Activated T-cell treated with anti-CD3 and anti-CD28 coated beads for 4 hours (primary cell): ENCODE results near the gene ITPK1.

ENCODE experiments used
- DNase-seq: peaks from one replicate; pipeline ENCODE4 v3.0.0-alpha.2; 2020

The ITPK1 gene

GRCh38 chr14:93023802-93024434, 91.8 kb downstream of the ITPK1 start:
- DNase-seq, result no peak

GRCh38 chr14:93023039-93023438, 92.7 kb downstream of the ITPK1 start:
- DNase-seq, result no peak

DNA sequence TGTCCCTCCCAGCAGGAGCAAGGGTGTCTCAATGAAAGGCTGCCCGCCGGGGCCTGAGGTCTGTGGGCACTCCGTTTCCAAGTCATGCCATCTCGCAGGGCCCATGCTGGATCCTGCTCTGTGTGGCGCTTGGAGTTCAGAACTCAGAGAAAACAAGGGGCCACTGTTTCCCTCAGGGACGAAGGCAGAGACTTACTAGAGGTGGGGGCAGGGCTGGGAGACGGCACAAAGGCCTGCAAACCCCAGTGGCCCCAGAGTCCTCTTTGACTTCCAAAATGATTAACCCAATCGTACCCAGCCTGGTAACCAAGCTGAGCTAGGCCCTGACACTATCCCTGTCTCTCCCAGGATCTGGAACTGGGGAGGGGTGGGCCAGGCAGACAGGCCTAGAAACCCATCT, 95.8 kb downstream of the ITPK1 start:
- no peak for DNase-seq

DNA sequence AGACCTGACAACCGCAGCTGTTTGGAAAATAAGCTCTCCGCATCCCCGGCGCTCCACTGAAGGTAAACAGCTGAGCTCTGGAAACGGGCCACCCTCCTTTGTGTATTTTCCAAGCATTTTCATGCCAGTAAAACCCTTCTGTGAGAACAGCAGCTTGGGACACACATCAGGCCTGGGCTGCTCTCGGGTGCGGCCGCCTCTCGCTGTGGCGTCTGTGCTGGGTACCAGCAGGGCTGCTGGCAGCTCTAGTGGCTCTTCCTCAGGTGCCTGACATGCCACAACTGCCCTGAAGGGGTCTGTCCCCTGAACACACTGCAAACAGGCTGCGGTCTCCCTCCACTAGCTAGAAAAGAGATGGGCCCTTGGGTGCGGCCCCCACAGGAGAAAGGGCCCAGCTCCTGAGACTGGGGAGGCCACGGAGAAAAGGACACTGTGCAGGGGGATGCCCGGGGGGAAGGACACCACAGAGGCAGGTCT, 96.3 kb downstream of the ITPK1 start:
- no peak for DNase-seq

DNA sequence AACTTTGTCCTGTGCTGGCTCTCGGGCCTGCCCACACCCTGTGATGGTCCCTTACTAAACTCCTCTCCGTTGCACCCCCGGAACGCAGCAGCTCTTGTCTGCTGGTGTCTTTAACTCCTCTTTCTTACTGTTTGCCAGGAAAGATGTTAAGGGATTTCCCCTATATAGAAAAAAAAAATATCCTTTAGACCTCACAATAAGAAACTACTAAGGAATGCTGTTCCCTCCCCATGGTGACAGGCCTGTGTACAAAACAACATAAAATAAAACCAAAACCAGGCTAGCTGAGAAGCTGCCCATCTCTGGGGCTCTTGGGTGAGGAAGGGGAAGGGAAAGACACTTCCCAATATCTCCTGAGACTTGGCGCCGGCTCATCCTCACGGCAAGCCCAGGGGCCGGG, 97.4 kb downstream of the ITPK1 start:
- DNase-seq, result no peak

DNA sequence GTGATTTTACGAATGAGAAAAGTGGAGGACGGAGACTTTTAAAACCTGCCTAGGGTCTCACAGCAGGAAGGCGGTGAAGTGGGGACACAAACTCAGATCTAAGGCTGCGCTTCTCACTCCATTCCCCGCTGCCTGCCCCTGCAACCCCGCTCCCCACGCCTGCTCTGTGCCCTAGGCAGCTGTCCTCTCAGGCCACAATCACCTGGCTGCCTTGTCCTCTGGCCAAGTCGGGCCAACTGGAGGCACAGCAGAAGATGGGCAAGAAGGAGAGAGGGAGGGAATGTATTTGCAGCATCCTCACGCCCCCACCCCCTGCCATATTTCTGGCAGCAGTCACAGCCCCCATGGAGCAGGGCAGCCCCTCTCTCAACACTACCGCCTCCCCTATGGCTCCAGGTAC, 97.8 kb downstream of the ITPK1 start:
- no peak for DNase-seq

- no peak for DNase-seq
Measured at GRCh38 chr14:93017301-93017797, 98.4 kb downstream of the ITPK1 start.

DNA sequence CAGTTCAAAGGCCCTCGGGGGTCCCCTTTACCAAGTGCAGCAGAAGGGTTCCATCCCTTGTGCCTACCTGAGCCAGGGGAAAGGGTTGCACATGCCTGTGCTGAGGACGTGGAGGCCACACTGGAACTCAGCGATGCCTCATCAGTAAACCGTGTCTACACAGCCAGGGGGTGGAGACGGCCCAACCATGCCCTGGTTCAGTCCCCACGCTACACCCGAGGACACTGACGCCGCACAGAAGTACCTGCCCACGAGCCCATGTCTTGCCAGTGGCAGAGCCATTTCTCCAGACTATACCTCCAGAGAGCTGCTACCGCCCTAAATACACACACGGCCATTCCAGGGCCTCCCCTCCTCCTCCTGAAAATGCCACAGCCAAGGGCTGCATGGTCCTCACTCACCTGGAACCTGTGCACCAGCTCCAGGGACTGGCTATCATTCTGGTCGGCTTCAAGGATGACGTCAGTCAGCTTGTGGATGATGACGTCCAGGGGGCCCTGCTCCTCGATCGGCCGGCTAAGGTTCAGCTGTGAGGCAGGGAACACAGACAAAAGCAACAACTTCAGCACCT, 99.4 kb downstream of the ITPK1 start:
- DNase-seq, result no peak

- no peak for DNase-seq
Measured at GRCh38 chr14:93015505-93015904, 100.2 kb downstream of the ITPK1 start.

GRCh38 chr14:93015064-93015463, 100.7 kb downstream of the ITPK1 start:
- DNase-seq, result no peak

DNA sequence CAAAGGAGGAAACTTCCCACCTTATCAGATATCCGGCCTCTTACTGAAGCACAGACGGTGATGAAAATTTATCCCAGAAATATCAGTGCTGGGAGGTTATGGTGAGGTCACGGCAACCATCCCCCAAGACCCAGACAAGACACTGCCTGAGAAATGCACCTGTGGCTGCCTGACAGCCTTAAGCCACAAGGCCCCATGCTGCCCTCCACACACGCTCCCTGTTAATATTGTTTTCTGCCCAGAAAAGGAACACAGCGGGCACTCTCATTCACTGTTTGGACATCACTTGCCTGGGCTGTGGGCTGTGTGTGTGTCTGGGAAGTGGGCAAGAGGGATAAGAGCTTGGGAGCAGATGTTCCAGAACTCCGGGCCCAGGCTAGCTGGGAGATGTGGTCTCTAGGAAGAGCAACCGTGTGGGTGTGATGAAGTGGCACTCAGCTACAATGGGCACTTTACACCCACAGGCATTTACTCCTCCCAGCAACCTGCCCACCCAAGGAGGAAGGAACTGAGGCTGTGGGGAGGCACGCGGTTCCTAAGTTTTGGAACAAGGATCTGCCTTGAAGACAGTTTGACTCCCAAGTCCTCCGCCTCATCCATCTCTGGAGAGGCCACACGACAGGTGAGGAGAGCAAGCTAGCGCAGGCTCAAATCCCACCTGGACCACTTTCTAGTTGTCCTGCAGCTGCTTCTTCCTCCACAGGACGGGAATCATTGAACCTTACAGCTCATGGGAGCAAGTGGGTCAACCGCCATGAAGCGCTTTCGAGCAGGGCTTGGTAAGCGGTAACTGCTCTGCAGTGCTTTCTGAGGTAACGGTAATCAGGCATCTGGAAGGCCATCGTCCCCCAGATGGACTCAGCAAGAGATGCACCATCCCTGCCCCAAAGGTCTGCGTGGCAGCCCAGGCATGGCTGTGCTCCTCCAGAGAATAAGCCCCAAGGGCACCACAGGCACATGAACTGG, 101.4 kb downstream of the ITPK1 start:
- DNase-seq, result no peak

- DNase-seq, result no peak
Measured at GRCh38 chr14:93012951-93013719, 102.6 kb downstream of the ITPK1 start.

GRCh38 chr14:93012506-93012905, 103.2 kb downstream of the ITPK1 start:
- DNase-seq, result no peak

GRCh38 chr14:93011650-93012325, 103.9 kb downstream of the ITPK1 start:
- DNase-seq, result no peak

- no peak for DNase-seq
Measured at GRCh38 chr14:93011141-93011529, 104.6 kb downstream of the ITPK1 start.

- DNase-seq, result no peak
Measured at GRCh38 chr14:93010522-93011140, 105.1 kb downstream of the ITPK1 start.

DNA sequence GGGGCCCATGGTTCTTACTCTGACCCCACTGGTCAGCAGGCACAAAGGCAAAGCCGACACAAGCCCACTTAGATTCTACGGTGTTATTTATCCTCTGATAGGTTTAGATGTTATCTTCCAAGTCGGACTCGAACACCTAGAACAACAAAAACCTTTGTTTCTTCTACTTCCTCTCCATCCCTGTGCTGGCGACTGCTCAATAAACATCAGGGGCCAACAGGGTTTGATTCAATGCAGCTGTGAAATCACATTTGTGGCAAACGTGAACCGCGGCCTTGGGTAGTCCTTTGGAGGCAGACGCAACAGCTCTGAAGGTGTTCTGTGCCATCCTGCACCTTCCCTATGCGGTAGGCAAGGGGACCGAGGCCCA, 105.6 kb downstream of the ITPK1 start:
- no peak for DNase-seq

- no peak for DNase-seq
Measured at GRCh38 chr14:93009471-93010129, 106.1 kb downstream of the ITPK1 start.

DNA sequence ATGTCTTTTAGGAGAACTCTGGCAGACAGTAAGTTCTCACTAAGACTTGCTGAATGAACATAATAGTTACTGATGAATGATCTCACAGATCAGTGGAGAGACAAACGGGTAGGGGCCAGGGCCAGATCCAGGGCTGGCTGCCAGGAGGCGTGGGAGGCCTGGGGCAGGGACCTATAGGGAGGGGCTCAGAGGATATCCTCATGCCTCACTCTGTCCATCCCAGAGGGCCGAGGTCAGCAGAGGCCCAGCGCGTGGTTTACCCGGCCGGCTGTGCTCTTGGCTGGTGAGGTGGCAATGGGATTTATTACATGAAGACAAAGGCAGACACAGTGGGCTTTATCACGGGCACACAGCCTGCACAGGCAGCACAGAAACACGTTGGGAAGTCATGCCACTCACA, 107.3 kb downstream of the ITPK1 start:
- DNase-seq, result no peak

DNA sequence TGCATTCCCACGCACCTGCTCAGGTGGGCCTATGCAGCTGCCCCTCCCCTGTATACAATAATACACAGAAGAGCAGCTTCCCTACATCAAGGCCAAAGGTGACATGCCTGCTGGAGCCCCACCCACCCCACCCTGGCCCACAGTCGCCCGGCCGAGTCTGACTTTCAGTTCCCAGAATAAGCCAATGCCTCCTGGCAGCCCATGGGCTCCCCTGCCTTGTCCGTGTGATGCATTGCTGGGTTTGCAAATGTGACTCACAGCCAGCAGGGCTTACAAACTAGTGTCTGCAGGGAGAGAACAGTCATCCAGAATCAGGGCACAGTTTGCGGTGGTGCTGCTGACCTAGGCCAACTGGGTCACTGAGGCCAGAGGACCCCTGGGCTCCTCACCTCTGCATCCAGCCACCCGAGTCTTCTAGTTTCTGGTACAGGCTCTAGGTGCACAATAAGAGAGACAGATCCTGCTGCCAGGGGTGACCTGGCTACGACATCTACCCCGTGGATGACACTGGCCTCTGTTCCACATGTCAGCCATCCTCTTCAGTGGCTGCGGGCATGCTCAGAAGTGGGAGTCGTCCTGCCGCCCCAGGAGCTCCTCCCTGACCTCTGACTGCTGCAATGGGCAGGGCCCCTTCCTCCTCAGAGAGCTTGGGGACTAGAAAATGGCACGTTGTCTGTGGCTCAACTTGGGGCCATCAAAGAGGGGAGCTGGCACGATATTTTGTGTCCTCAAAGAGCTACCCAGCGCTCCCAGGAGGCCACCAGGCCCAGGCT, 108.3 kb downstream of the ITPK1 start:
- no peak for DNase-seq
